Activated naive CD8-positive, alpha-beta T cell treated with anti-CD3 and anti-CD28 coated beads, Interleukin-2, amount 50 U/mL, for 24 hours (primary cell): Measurements from ENCODE around the gene TCTN3.
"Not testable (repeated sequence)": the region's sequence is repeated elsewhere in the genome, so short reads cannot be mapped to it uniquely, and the experiment has no call there.

Source experiments
- ATAC-seq: fragments of 150-1000 bp; cut with Tn5 transposase; one replicate; pipeline ENCODE4 v1.10.0; 2021
- DNase-seq: peaks from one replicate; pipeline ENCODE4 v3.0.0; 2021
- H3K27ac Mint-ChIP-seq: one replicate; pipeline ENCODE4 v1.8.0; 2021; ENCODE audit warnings: mild to moderate bottlenecking, mixed read lengths
- H3K27me3 Mint-ChIP-seq: one replicate; pipeline ENCODE4 v1.8.0; 2021; ENCODE audit warnings: mixed read lengths
- H3K36me3 Mint-ChIP-seq: one replicate; pipeline ENCODE4 v1.8.0; 2021; ENCODE audit warnings: low read depth, mixed read lengths
- H3K4me1 Mint-ChIP-seq: one replicate; pipeline ENCODE4 v1.8.0; 2021; ENCODE audit warnings: mixed read lengths
- H3K4me3 Mint-ChIP-seq: one replicate; pipeline ENCODE4 v1.8.0; 2021; ENCODE audit warnings: mild to moderate bottlenecking, moderate library complexity, mixed read lengths
- H3K9me3 Mint-ChIP-seq: one replicate; pipeline ENCODE4 v1.8.0; 2021; ENCODE audit warnings: mixed read lengths

TCTN3 gene

GRCh38 chr10:95693668-95694534 is at the start of gene TCTN3:
Gene TCTN3, minus strand, starts transcription at chr10:95693927. Its CDS starts 28 bp downstream, at chr10:95693899.
- peak within 1 kb of the TSS; percentile 90 for H3K27ac Mint-ChIP-seq
- no peaks in the 10 kb centered on the region for H3K9me3 Mint-ChIP-seq
- peak; percentile 95 for DNase-seq
- peaks cover 31% of the 10 kb centered on the region for H3K36me3 Mint-ChIP-seq
- peak within 1 kb of the TSS; percentile 94 for H3K4me3 Mint-ChIP-seq
- H3K27me3 Mint-ChIP-seq: no peaks in the 10 kb centered on the region
- ATAC-seq: peak; percentile 100
- H3K4me1 Mint-ChIP-seq: peaks cover 40% of the 10 kb centered on the region

GRCh38 chr10:95742962-95743535 is 49.3 kb upstream of the TCTN3 start:
- Mint-ChIP-seq H3K4me1 (peaks cover 5% of the 10 kb centered on the region), H3K36me3 (no peaks in the 10 kb centered on the region), H3K27ac (no peak overlapping the region), H3K9me3 (no peaks in the 10 kb centered on the region), H3K27me3 (peaks cover 5% of the 10 kb centered on the region), H3K4me3 (no peak overlapping the region)
- DNase-seq (no peak), ATAC-seq (no peak)

- Mint-ChIP-seq H3K4me3 (peak overlapping the region; percentile 48), H3K36me3 (no peaks in the 10 kb centered on the region), H3K27ac (no peak overlapping the region), H3K4me1 (peaks cover 5% of the 10 kb centered on the region), H3K9me3 (no peaks in the 10 kb centered on the region), H3K27me3 (peaks cover 8% of the 10 kb centered on the region)
- ATAC-seq: no peak
- DNase-seq: no peak
Measured at GRCh38 chr10:95742485-95742884, 48.8 kb upstream of the TCTN3 start.

GRCh38 chr10:95741807-95742467 is 48.2 kb upstream of the TCTN3 start:
- DNase-seq: no peak
- H3K27ac Mint-ChIP-seq: no peak overlapping the region
- H3K4me3 Mint-ChIP-seq: peak overlapping the region; percentile 48
- no peaks in the 10 kb centered on the region for H3K9me3 Mint-ChIP-seq
- peak; percentile 59 for ATAC-seq
- peaks cover 5% of the 10 kb centered on the region for H3K4me1 Mint-ChIP-seq
- peaks cover 6% of the 10 kb centered on the region for H3K27me3 Mint-ChIP-seq
- H3K36me3 Mint-ChIP-seq: no peaks in the 10 kb centered on the region

GRCh38 chr10:95739056-95739455 is 45.3 kb upstream of the TCTN3 start:
- DNase-seq: no peak
- Mint-ChIP-seq H3K9me3 (peaks cover 7% of the 10 kb centered on the region), H3K36me3 (no peaks in the 10 kb centered on the region), H3K4me3 (no peak overlapping the region), H3K4me1 (peaks cover 4% of the 10 kb centered on the region), H3K27ac (no peak overlapping the region), H3K27me3 (peaks cover 10% of the 10 kb centered on the region)
- no peak for ATAC-seq

- not testable (repeated sequence) for H3K4me3 Mint-ChIP-seq, DNase-seq, H3K27ac Mint-ChIP-seq, ATAC-seq, H3K4me1 Mint-ChIP-seq, H3K36me3 Mint-ChIP-seq
- Mint-ChIP-seq H3K27me3 (peaks cover 11% of the 10 kb centered on the region), H3K9me3 (peaks cover 16% of the 10 kb centered on the region)
Measured at GRCh38 chr10:95732907-95733306, 39.2 kb upstream of the TCTN3 start.

GRCh38 chr10:95730233-95730632 is 36.5 kb upstream of the TCTN3 start:
- DNase-seq (no peak), ATAC-seq (no peak)
- Mint-ChIP-seq H3K36me3 (peaks cover 2% of the 10 kb centered on the region), H3K4me1 (no peaks in the 10 kb centered on the region), H3K27me3 (peaks cover 9% of the 10 kb centered on the region), H3K27ac (no peak overlapping the region), H3K4me3 (no peak overlapping the region), H3K9me3 (peaks cover 16% of the 10 kb centered on the region)

GRCh38 chr10:95729323-95730055 is 35.8 kb upstream of the TCTN3 start:
- no peaks in the 10 kb centered on the region for H3K4me1 Mint-ChIP-seq
- H3K27me3 Mint-ChIP-seq: peaks cover 9% of the 10 kb centered on the region
- ATAC-seq: no peak
- DNase-seq: no peak
- H3K4me3 Mint-ChIP-seq: no peak overlapping the region
- H3K36me3 Mint-ChIP-seq: peaks cover 2% of the 10 kb centered on the region
- no peak overlapping the region for H3K27ac Mint-ChIP-seq
- H3K9me3 Mint-ChIP-seq: peaks cover 16% of the 10 kb centered on the region

- ATAC-seq: no peak
- Mint-ChIP-seq H3K27me3 (peaks cover 9% of the 10 kb centered on the region), H3K36me3 (peaks cover 2% of the 10 kb centered on the region), H3K4me3 (no peak overlapping the region), H3K9me3 (peaks cover 8% of the 10 kb centered on the region), H3K4me1 (no peaks in the 10 kb centered on the region), H3K27ac (no peak overlapping the region)
- DNase-seq: no peak
Measured at GRCh38 chr10:95728526-95728925, 34.8 kb upstream of the TCTN3 start.

GRCh38 chr10:95722496-95722895 is 28.8 kb upstream of the TCTN3 start:
- not testable (repeated sequence) for DNase-seq, H3K27ac Mint-ChIP-seq, H3K27me3 Mint-ChIP-seq, H3K4me1 Mint-ChIP-seq, ATAC-seq, H3K9me3 Mint-ChIP-seq, H3K36me3 Mint-ChIP-seq, H3K4me3 Mint-ChIP-seq

- H3K36me3 Mint-ChIP-seq, ATAC-seq, H3K9me3 Mint-ChIP-seq, H3K4me1 Mint-ChIP-seq, H3K4me3 Mint-ChIP-seq, H3K27ac Mint-ChIP-seq, H3K27me3 Mint-ChIP-seq, DNase-seq: not testable (repeated sequence)
Measured at GRCh38 chr10:95720745-95721144, 27.0 kb upstream of the TCTN3 start.

- H3K36me3 Mint-ChIP-seq: no peaks in the 10 kb centered on the region
- no peaks in the 10 kb centered on the region for H3K9me3 Mint-ChIP-seq
- DNase-seq (no peak), ATAC-seq (no peak)
- no peak overlapping the region for H3K27ac Mint-ChIP-seq
- no peaks in the 10 kb centered on the region for H3K4me1 Mint-ChIP-seq
- no peak overlapping the region for H3K4me3 Mint-ChIP-seq
- no peaks in the 10 kb centered on the region for H3K27me3 Mint-ChIP-seq
Measured at GRCh38 chr10:95716866-95717265, 23.1 kb upstream of the TCTN3 start.

GRCh38 chr10:95716466-95716865 is 22.7 kb upstream of the TCTN3 start:
- Mint-ChIP-seq H3K4me1 (no peaks in the 10 kb centered on the region), H3K27ac (no peak overlapping the region), H3K36me3 (no peaks in the 10 kb centered on the region), H3K9me3 (no peaks in the 10 kb centered on the region), H3K4me3 (no peak overlapping the region), H3K27me3 (no peaks in the 10 kb centered on the region)
- no peak for ATAC-seq
- DNase-seq: no peak

- Mint-ChIP-seq H3K4me1 (no peaks in the 10 kb centered on the region), H3K27me3 (no peaks in the 10 kb centered on the region), H3K27ac (no peak overlapping the region), H3K36me3 (no peaks in the 10 kb centered on the region), H3K4me3 (no peak overlapping the region), H3K9me3 (no peaks in the 10 kb centered on the region)
- no peak for DNase-seq
- ATAC-seq: no peak
Measured at GRCh38 chr10:95711492-95711891, 17.8 kb upstream of the TCTN3 start.
